D721Med (cell line): ENCODE measurements around the gene DCN.

Experiments
- DNase-seq: peaks from one replicate; pipeline ENCODE4 v3.0.0; 2011; ENCODE audit warnings: low spot score; ENCODE audit not compliant: insufficient read length
- FAIRE-seq: peaks from 2 replicates; lab custom pipeline; 2011; peaks lifted over from hg19 to GRCh38; lab: Jason Lieb, UNC
- TF ChIP-seq, protein P1 (sequence below): IDR thresholded peaks from 2 replicates; pipeline ENCODE4 v1.5.1; 2012; ENCODE audit warnings: mild to moderate bottlenecking, control low read depth; ENCODE audit not compliant: insufficient read depth; ENCODE audit errors: missing control alignments

The DCN gene

DNA sequence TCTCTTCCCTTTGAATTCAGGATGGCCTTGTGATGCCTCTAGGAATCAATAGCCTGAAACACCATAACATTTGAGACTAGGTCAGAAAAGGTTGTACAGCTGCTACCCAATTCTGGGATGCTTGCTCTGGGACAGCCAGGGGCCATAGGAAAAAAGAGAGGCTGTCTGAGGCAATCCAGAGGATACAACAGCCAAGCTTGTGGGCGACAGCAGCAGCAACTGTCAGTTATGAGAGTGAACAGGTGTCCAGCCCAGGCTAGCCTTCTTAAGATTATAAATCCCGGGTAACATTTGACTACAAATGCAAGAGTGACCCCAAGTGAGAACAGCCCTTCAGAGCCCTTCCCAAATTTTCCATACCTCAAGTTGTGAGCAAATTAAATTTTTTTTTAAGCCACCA, 11.1 kb downstream of the DCN start:
- no peak for FAIRE-seq
- TF ChIP-seq, protein P1, sequence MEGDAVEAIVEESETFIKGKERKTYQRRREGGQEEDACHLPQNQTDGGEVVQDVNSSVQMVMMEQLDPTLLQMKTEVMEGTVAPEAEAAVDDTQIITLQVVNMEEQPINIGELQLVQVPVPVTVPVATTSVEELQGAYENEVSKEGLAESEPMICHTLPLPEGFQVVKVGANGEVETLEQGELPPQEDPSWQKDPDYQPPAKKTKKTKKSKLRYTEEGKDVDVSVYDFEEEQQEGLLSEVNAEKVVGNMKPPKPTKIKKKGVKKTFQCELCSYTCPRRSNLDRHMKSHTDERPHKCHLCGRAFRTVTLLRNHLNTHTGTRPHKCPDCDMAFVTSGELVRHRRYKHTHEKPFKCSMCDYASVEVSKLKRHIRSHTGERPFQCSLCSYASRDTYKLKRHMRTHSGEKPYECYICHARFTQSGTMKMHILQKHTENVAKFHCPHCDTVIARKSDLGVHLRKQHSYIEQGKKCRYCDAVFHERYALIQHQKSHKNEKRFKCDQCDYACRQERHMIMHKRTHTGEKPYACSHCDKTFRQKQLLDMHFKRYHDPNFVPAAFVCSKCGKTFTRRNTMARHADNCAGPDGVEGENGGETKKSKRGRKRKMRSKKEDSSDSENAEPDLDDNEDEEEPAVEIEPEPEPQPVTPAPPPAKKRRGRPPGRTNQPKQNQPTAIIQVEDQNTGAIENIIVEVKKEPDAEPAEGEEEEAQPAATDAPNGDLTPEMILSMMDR, result peak; percentile 9

DNA sequence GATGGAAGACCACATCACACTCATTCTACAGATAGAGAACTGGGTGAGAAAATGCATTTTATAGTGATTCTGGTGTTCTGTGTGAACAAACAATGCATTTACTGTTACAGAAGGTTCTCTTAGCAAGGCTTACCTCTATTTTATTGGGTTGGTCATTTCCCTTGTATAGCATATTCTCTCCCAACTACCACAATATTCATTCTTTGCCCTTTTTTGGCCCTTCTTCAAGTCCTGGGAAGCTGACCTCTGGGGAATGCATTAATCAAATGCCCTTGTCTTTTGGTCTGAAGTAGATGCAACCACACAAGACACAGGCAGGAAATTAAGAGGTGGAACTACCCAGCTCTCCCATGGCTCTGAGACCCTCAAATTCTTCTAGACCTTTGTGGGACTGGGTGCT, 19.5 kb downstream of the DCN start:
- TF ChIP-seq, protein P1, result no peak
- no peak for FAIRE-seq
- no peak for DNase-seq

More for the DNA sequence above, 11.1 kb downstream of the DCN start:
- DNase-seq, result no peak

DNA sequence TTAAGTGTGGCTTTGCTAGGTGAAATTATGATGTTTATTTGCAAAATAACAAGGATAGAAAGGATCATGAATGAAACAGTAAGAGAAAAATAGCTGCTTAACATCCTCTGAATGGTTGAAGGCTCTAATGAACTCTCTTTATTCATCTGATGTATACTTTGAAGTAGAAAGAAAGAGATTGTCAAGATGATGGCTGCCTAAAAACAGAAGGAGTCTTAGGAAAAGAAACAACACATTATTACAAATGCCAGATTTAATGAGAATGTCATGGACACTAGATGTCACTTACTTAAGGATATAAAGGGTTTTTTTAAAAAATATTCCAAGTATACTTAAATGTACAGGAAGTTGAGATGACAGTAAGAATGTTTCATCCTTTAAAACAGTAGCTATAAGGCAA, 21.6 kb downstream of the DCN start:
- FAIRE-seq (no peak), DNase-seq (no peak)
- TF ChIP-seq, protein P1, result no peak

GRCh38 chr12:91155990-91156389, 26.6 kb downstream of the DCN start:
- DNase-seq (no peak), FAIRE-seq (no peak)
- TF ChIP-seq, protein P1, result no peak

- FAIRE-seq (peak; percentile 84), DNase-seq (no peak)
- TF ChIP-seq, protein P1, result no peak
Measured at GRCh38 chr12:91154131-91154530, 28.5 kb downstream of the DCN start.

DNA sequence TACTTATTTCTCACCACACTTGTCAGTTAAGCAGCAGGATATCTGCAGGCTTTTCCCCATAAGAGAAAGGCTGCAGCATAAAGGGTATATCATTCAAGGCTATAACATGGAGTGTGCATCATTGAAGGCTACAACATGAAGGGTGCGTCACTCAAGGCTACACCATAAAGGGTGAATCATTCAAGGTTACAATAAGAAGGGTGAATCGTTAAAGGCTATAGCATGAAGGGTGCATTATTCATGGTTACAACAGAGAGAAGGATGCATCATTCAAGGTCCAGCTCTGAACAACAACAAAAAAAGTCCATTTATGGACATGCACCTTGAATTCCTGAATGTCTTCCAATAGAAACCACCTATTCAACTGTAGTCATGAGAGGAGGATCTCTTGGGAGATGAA, 38.6 kb downstream of the DCN start:
- FAIRE-seq (no peak), DNase-seq (no peak)
- TF ChIP-seq, protein P1, result no peak

DNA sequence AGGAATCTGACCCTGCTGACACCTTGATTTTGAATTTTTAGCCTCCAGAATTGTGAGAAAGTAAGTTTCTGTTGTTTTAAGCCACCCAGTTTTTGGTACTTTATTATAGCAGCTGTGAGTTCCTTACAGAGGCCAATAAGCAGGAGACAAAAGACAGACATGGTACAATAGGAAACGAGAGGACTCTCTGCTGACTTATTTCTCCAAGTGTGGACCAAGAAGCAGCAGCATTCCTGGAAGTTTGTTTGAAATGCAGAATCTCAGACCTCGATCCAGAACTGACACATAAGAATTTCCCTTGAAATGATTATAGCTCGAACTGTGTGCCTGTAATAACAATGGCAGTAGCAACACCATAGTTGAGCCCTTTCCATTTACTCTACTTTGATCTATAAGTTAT, 39.4 kb downstream of the DCN start:
- FAIRE-seq (no peak), DNase-seq (no peak)
- TF ChIP-seq, protein P1, result no peak
